ENCODE measurements around the gene CEACAM3.

DNA sequence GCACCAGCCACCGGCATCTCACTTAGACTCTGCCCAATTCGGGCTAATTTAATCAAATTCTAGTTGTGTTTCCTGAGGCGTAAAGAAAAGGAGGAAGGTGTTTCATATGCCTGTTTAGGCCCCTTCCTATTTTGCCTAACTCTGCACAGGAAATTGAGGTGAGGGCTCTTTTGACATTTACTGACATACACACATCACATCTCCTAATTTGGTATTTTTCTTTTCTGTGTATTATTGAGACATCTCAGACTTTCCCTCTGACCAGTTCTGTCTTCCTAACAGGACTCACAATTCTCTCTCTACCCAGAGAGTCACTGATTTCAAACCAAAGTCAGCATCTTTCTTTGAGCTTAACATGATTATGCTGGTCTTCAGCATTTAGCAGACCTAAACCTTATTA lies 7.9 kb downstream of the CEACAM3 start:
- TF ChIP-seq, protein P1, sequence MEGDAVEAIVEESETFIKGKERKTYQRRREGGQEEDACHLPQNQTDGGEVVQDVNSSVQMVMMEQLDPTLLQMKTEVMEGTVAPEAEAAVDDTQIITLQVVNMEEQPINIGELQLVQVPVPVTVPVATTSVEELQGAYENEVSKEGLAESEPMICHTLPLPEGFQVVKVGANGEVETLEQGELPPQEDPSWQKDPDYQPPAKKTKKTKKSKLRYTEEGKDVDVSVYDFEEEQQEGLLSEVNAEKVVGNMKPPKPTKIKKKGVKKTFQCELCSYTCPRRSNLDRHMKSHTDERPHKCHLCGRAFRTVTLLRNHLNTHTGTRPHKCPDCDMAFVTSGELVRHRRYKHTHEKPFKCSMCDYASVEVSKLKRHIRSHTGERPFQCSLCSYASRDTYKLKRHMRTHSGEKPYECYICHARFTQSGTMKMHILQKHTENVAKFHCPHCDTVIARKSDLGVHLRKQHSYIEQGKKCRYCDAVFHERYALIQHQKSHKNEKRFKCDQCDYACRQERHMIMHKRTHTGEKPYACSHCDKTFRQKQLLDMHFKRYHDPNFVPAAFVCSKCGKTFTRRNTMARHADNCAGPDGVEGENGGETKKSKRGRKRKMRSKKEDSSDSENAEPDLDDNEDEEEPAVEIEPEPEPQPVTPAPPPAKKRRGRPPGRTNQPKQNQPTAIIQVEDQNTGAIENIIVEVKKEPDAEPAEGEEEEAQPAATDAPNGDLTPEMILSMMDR (IDR thresholded peaks at IDR 0.05; ENCODE audit: low read length), result no peak
- TF ChIP-seq EZH2phosphoT487 (IDR thresholded peaks at IDR 0.05; ENCODE audit: low read length), result no peak

Measured in MM.1S (cell line).